ENCODE data around the gene SLC23A3. TPM values are rescaled to one million over a fixed set of nuclear protein-coding genes. Genes with fewer than 3 reads are reported as not detected.

The SLC23A3 gene
- total RNA-seq, 4 donors from 2014 or later: 5.4 to 18.4 (median 15.7) TPM

DNA sequence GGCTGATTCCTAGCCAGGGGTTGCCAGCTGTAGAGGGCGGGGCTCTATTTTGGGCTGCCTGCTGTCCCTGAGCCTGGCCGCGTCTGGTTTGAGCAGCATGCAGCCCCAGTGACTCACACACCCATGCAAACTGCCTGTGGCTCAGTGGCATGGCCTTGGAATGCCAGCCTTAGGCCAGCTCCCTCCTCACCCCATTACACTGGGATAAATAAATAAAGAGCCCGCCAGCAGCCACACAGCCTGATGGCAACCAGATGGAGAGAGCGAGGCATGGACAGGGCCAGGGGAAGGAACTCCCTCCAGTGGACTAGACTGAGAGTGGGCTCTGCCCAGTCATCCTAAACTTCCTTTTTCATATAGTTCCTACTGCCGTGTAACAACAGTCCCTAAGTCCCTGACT lies 27.5 kb downstream of the SLC23A3 start:
- no peaks in the 10 kb centered on the region for H3K27me3 ChIP-seq
- no peaks in the 10 kb centered on the region for H3K9me3 ChIP-seq
- no peaks in the 10 kb centered on the region for H3K4me1 ChIP-seq
- DNase-seq: no peak
- WGBS, 2 donors (ENCODE audit: low coverage in 1 of 2): 95 to 100% methylated on average over 1 to 4 of the region's 6 CpGs
- intact Hi-C loops (cut with DNase I; ENCODE audit: low total_unique reads) (no loop called here), in situ Hi-C loops (cut with MboI; ENCODE audit: low pct_ligation_motif_present in 1 of 4, low pct_unique_long_range_greater_than_20kb in 1 of 4, low sequenced_read_pairs in 3 of 4) (no loop called here)
- TF ChIP-seq EP300 (IDR thresholded peaks at IDR 0.05; ENCODE audit: low read depth) (no peak), POLR2AphosphoS5 (IDR thresholded peaks at IDR 0.05) (no peak), POLR2A (IDR thresholded peaks at IDR 0.05) (no peak)
- TF ChIP-seq, protein P1, sequence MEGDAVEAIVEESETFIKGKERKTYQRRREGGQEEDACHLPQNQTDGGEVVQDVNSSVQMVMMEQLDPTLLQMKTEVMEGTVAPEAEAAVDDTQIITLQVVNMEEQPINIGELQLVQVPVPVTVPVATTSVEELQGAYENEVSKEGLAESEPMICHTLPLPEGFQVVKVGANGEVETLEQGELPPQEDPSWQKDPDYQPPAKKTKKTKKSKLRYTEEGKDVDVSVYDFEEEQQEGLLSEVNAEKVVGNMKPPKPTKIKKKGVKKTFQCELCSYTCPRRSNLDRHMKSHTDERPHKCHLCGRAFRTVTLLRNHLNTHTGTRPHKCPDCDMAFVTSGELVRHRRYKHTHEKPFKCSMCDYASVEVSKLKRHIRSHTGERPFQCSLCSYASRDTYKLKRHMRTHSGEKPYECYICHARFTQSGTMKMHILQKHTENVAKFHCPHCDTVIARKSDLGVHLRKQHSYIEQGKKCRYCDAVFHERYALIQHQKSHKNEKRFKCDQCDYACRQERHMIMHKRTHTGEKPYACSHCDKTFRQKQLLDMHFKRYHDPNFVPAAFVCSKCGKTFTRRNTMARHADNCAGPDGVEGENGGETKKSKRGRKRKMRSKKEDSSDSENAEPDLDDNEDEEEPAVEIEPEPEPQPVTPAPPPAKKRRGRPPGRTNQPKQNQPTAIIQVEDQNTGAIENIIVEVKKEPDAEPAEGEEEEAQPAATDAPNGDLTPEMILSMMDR (IDR thresholded peaks at IDR 0.05): no peak
- H3K36me3 ChIP-seq: peaks cover 0 to 37% (median 16%) of the 10 kb centered on the region in 4 donors
- H3K4me3 ChIP-seq: no peak overlapping the region
- no peak overlapping the region for H3K27ac ChIP-seq

DNA sequence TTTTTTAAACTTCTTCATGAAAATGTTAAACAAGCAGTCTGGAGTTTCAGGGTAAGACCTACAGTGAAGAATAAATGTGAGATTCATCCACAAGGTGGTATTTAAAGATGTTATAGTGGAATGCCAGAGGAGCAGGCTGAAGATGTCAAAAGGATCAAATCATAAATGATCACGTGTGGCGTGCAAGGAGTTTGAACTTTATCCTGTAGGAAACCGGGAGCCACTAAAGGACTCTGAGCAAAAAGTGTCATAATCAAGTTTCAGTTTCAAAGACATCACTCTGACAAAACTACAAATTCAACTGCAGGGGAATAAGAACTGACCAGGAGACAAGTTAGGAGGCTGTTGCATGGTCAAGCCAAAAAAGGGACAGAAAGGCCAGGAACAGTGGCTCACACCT lies 29.1 kb downstream of the SLC23A3 start:
- DNase-seq: no peak
- Histone ChIP-seq H3K4me1 (no peaks in the 10 kb centered on the region), H3K27ac (no peak overlapping the region), H3K36me3 (peaks cover 0 to 26% (median 13%) of the 10 kb centered on the region in 4 donors), H3K4me3 (no peak overlapping the region), H3K27me3 (no peaks in the 10 kb centered on the region), H3K9me3 (no peaks in the 10 kb centered on the region)
- in situ Hi-C loops (cut with MboI; ENCODE audit: low pct_ligation_motif_present in 1 of 4, low pct_unique_long_range_greater_than_20kb in 1 of 4, low sequenced_read_pairs in 3 of 4): no loop called here
- intact Hi-C loops (cut with DNase I; ENCODE audit: low total_unique reads): no loop called here
- TF ChIP-seq POLR2AphosphoS5 (IDR thresholded peaks at IDR 0.05) (no peak), POLR2A (IDR thresholded peaks at IDR 0.05) (no peak), EP300 (IDR thresholded peaks at IDR 0.05; ENCODE audit: low read depth) (no peak)
- TF ChIP-seq, protein P1 (IDR thresholded peaks at IDR 0.05): no peak
- WGBS, 2 donors (ENCODE audit: low coverage in 1 of 2): 56 to 68% methylated on average over 3 of the region's 3 CpGs

DNA sequence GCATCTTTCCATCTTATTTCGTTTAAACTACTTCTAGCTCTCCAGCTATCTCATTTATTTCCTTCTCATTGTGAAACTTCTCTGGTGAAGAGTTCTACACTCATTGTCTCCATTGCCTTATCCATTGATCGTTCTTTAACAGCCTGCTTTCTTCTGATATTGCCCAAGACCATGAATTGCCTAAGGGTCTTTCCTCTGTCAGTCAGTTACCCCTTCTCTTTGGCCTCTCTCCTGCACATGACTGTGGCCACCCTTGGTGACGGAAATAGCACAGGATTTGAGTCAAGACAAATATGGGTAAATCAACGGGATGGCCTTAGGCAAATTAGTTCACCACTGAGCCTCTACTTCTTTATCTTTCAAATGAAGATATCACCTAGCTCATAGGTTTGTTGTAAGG lies 35.9 kb downstream of the SLC23A3 start:
- TF ChIP-seq, protein P1 (IDR thresholded peaks at IDR 0.05): no peak
- TF ChIP-seq EP300 (IDR thresholded peaks at IDR 0.05; ENCODE audit: low read depth) (no peak), POLR2A (IDR thresholded peaks at IDR 0.05) (no peak), POLR2AphosphoS5 (IDR thresholded peaks at IDR 0.05) (no peak)
- Histone ChIP-seq H3K27me3 (no peaks in the 10 kb centered on the region), H3K4me3 (no peak overlapping the region), H3K36me3 (no peaks in the 10 kb centered on the region), H3K9me3 (no peaks in the 10 kb centered on the region), H3K4me1 (peaks cover 0 to 4% (median 0%) of the 10 kb centered on the region in 4 donors), H3K27ac (no peak overlapping the region)
- intact Hi-C loops (cut with DNase I; ENCODE audit: low total_unique reads) (no loop called here), in situ Hi-C loops (cut with MboI; ENCODE audit: low pct_ligation_motif_present in 1 of 4, low pct_unique_long_range_greater_than_20kb in 1 of 4, low sequenced_read_pairs in 3 of 4) (no loop called here)
- 85 to 95% methylated on average over 3 to 4 of the region's 4 CpGs for WGBS, 2 donors (ENCODE audit: low coverage in 1 of 2)
- DNase-seq: no peak

GRCh38 chr2:219131744-219132143 lies 38.1 kb downstream of the SLC23A3 start:
- TF ChIP-seq POLR2AphosphoS5 (IDR thresholded peaks at IDR 0.05) (no peak), POLR2A (IDR thresholded peaks at IDR 0.05) (no peak), EP300 (IDR thresholded peaks at IDR 0.05; ENCODE audit: low read depth) (no peak)
- TF ChIP-seq, protein P1 (IDR thresholded peaks at IDR 0.05): no peak
- Histone ChIP-seq H3K27me3 (no peaks in the 10 kb centered on the region), H3K4me3 (no peak overlapping the region), H3K4me1 (peaks cover 0 to 25% (median 16%) of the 10 kb centered on the region in 4 donors), H3K36me3 (no peaks in the 10 kb centered on the region), H3K9me3 (no peaks in the 10 kb centered on the region), H3K27ac (no peak overlapping the region)
- intact Hi-C loops (cut with DNase I; ENCODE audit: low total_unique reads): no loop called here
- 82 to 88% methylated on average over 3 to 4 of the region's 4 CpGs for WGBS, 2 donors (ENCODE audit: low coverage in 1 of 2)
- in situ Hi-C loops (cut with MboI; ENCODE audit: low pct_ligation_motif_present in 1 of 4, low pct_unique_long_range_greater_than_20kb in 1 of 4, low sequenced_read_pairs in 3 of 4): no loop called here
- no peak for DNase-seq
